H1 (cell line): ENCODE measurements around the gene TNS1. TPM values are rescaled to one million over a fixed set of nuclear protein-coding genes. Genes with fewer than 3 reads are reported as not detected.

ENCODE experiments used
- CTCF ChIA-PET: fragments of 300-600 bp; sonication (Branson Sonifier 250); formaldehyde crosslinking; loops from one replicate; lab custom pipeline; 2021; ENCODE audit not compliant: partially characterized antibody; lab: Charles Lee
- POLR2A ChIA-PET: fragments of 300-600 bp; sonication (Branson Sonifier 250); formaldehyde crosslinking; loops from one replicate; lab custom pipeline; 2021; ENCODE audit warnings: inconsistent platforms; ENCODE audit not compliant: partially characterized antibody; lab: Charles Lee
- DNase-seq, 2 experiments: peaks; one replicate each; pipeline versions ENCODE4 v3.0.0 to v3.0.0-alpha.2; 2010 to 2022; ENCODE audit warnings: low spot score in 2 of 2, low read depth in 1 of 2, mixed read lengths in 1 of 2
- FAIRE-seq: peaks from 2 replicates; lab custom pipeline; 2011; peaks lifted over from hg19 to GRCh38; lab: Jason Lieb, UNC
- H2AFZ ChIP-seq: 2 replicates; pipeline ENCODE4 v1.8.1; 2012; ENCODE audit warnings: low read length, inconsistent platforms
- H2AK5ac ChIP-seq: 2 replicates; pipeline ENCODE4 v1.6.1; 2013; ENCODE audit warnings: low read depth, low read length
- H2BK120ac ChIP-seq: replicated peaks from 2 replicates; pipeline ENCODE3; 2013; ENCODE audit warnings: low read depth, low read length, inconsistent platforms
- H2BK12ac ChIP-seq: 2 replicates; pipeline ENCODE4 v1.6.1; 2013; ENCODE audit warnings: low read depth, low read length
- H2BK15ac ChIP-seq: 2 replicates; pipeline ENCODE4 v1.6.1; 2013; ENCODE audit warnings: low read length
- H2BK20ac ChIP-seq: 2 replicates; pipeline ENCODE4 v1.6.1; 2013; ENCODE audit warnings: low read length
- H2BK5ac ChIP-seq: 2 replicates; pipeline ENCODE4 v1.6.1; 2013; ENCODE audit warnings: low read depth, low read length
- H3K14ac ChIP-seq: 2 replicates; pipeline ENCODE4 v1.6.1; 2013; ENCODE audit warnings: inconsistent platforms; ENCODE audit not compliant: insufficient read length
- H3K18ac ChIP-seq: 2 replicates; pipeline ENCODE4 v1.6.1; 2013; ENCODE audit warnings: low read length; ENCODE audit errors: extremely low read depth
- H3K23ac ChIP-seq: 2 replicates; pipeline ENCODE4 v1.6.1; 2013; ENCODE audit warnings: inconsistent platforms; ENCODE audit not compliant: insufficient read length
- H3K23me2 ChIP-seq: 2 replicates; pipeline ENCODE4 v1.6.1; 2013; ENCODE audit warnings: low read depth, low read length
- H3K27ac ChIP-seq: 2 replicates; pipeline ENCODE4 v1.6.1; 2011; ENCODE audit warnings: low read depth, low read length, inconsistent platforms
- H3K27me3 ChIP-seq, 4 experiments: replicated peaks in 1 of 4; 1 replicate in 1 of 4; 2 replicates in 3 of 4; pipeline versions ENCODE4 v1.6.1 to v1.8.1; 2011 to 2013; ENCODE audit warnings: low read length in 3 of 4, mild to moderate bottlenecking in 3 of 4, inconsistent platforms in 2 of 4, mixed read lengths in 2 of 4, moderate library complexity in 1 of 4; ENCODE audit not compliant: control insufficient read depth in 3 of 4, insufficient read depth in 3 of 4; ENCODE audit errors: extremely low read depth in 1 of 4
- H3K36me3 ChIP-seq, 4 experiments: 2 replicates each; pipeline versions ENCODE4 v1.6.1 to v1.8.1; 2011 to 2013; ENCODE audit warnings: mild to moderate bottlenecking in 4 of 4, low read length in 3 of 4, moderate library complexity in 2 of 4, control low read depth in 1 of 4, inconsistent platforms in 1 of 4; ENCODE audit not compliant: insufficient read depth in 4 of 4, control insufficient read depth in 2 of 4
- H3K4ac ChIP-seq: replicated peaks from 2 replicates; pipeline ENCODE3; 2013; ENCODE audit warnings: low read length, low read depth, mixed read lengths, inconsistent platforms; ENCODE audit not compliant: insufficient read length
- H3K4me1 ChIP-seq, 4 experiments: replicated peaks in 1 of 4; 1 replicate in 1 of 4; 2 replicates in 3 of 4; pipeline versions ENCODE4 v1.6.1 to v1.8.1; 2011 to 2013; ENCODE audit warnings: low read length in 3 of 4, inconsistent platforms in 2 of 4, mixed read lengths in 1 of 4; ENCODE audit not compliant: insufficient read depth in 4 of 4, control insufficient read depth in 3 of 4
- H3K4me2 ChIP-seq, 2 experiments: 2 replicates each; pipeline versions ENCODE4 v1.6.1 to v1.8.1; 2011 to 2013; ENCODE audit warnings: low read depth in 2 of 2, low read length in 2 of 2, control low read depth in 1 of 2, inconsistent platforms in 1 of 2, mild to moderate bottlenecking in 1 of 2; ENCODE audit not compliant: insufficient read depth in 1 of 2
- H3K4me3 ChIP-seq, 4 experiments: fragments of 200-600, 300-600 bp in 1 of 4; sonication (generic), shearing (Covaris generic), sonication (Bioruptor Twin) in 1 of 4; 2 replicates each; pipeline versions ENCODE4 v1.5.1 to v1.8.1; 2011 to 2016; ENCODE audit warnings: low read length in 4 of 4, low read depth in 3 of 4, control low read depth in 2 of 4, inconsistent platforms in 2 of 4, mild to moderate bottlenecking in 2 of 4, mixed read lengths in 1 of 4, moderate library complexity in 1 of 4; ENCODE audit not compliant: insufficient read depth in 2 of 4; ENCODE audit errors: extremely low read depth in 1 of 4
- H3K56ac ChIP-seq: replicated peaks from 2 replicates; pipeline ENCODE3; 2013; ENCODE audit warnings: low read depth, mild to moderate bottlenecking, mixed read lengths, low read length, inconsistent platforms; ENCODE audit not compliant: insufficient read length
- H3K79me1 ChIP-seq: 2 replicates; pipeline ENCODE4 v1.6.1; 2013; ENCODE audit warnings: low read depth, low read length, control low read depth
- H3K79me2 ChIP-seq, 2 experiments: 2 replicates each; pipeline versions ENCODE4 v1.6.1 to v1.8.1; 2012 to 2013; ENCODE audit warnings: low read length in 2 of 2, mild to moderate bottlenecking in 2 of 2, inconsistent platforms in 1 of 2; ENCODE audit not compliant: insufficient read depth in 2 of 2, control insufficient read depth in 1 of 2
- H3K9ac ChIP-seq, 4 experiments: replicated peaks in 1 of 4; 1 replicate in 1 of 4; 2 replicates in 3 of 4; pipeline versions ENCODE4 v1.6.1 to v1.8.1; 2011 to 2013; ENCODE audit warnings: low read depth in 3 of 4, low read length in 3 of 4, control low read depth in 2 of 4, mild to moderate bottlenecking in 2 of 4, moderate library complexity in 2 of 4, inconsistent platforms in 1 of 4; ENCODE audit errors: extremely low read depth in 1 of 4
- H3K9me3 ChIP-seq, 2 experiments: 2 replicates each; pipeline versions ENCODE4 v1.6.1 to v1.8.1; 2012 to 2013; ENCODE audit warnings: mild to moderate bottlenecking in 2 of 2, moderate library complexity in 2 of 2, control low read depth in 1 of 2, inconsistent platforms in 1 of 2, low read depth in 1 of 2, low read length in 1 of 2, mixed read lengths in 1 of 2; ENCODE audit not compliant: insufficient read depth in 2 of 2
- H4K20me1 ChIP-seq, 2 experiments: replicated peaks in 1 of 2; 2 replicates each; pipeline versions ENCODE3 to v1.8.1; 2011 to 2013; ENCODE audit warnings: inconsistent platforms in 2 of 2, low read length in 2 of 2, mild to moderate bottlenecking in 1 of 2; ENCODE audit not compliant: insufficient read depth in 2 of 2, control insufficient read depth in 1 of 2
- H4K5ac ChIP-seq: 2 replicates; pipeline ENCODE4 v1.6.1; 2013; ENCODE audit warnings: low read length, low read depth, mixed read lengths, inconsistent platforms; ENCODE audit not compliant: insufficient read length
- H4K8ac ChIP-seq: 2 replicates; pipeline ENCODE4 v1.8.0; 2013; ENCODE audit warnings: mild to moderate bottlenecking, moderate library complexity, low read length, inconsistent platforms; ENCODE audit not compliant: insufficient read depth; ENCODE audit errors: extremely low read depth
- H4K91ac ChIP-seq: replicated peaks from 2 replicates; pipeline ENCODE3; 2013; ENCODE audit warnings: low read length, mixed read lengths, inconsistent platforms; ENCODE audit not compliant: insufficient read length
- BACH1 ChIP-seq: IDR thresholded peaks from 2 replicates; pipeline ENCODE4 v1.6.1; 2012; ENCODE audit warnings: low read length, improper control_type of control experiment
- CBX5 ChIP-seq: fragments of 300-800, 300-1000 bp; sonication (generic); IDR thresholded peaks from 2 replicates; pipeline ENCODE4 v1.7.1; 2016; ENCODE audit warnings: antibody characterized with exemption, low read length, low read depth
- POLR2A ChIP-seq, 2 experiments: IDR thresholded peaks; 1 replicate in 1 of 2; 2 replicates in 1 of 2; pipeline ENCODE4 v1.6.1; 2011; ENCODE audit warnings: low read depth in 2 of 2, low read length in 2 of 2, mild to moderate bottlenecking in 2 of 2; ENCODE audit errors: control extremely low read depth in 1 of 2
- RXRA ChIP-seq: IDR thresholded peaks from 2 replicates; pipeline ENCODE4 v1.6.1; 2011; ENCODE audit warnings: low read depth, mild to moderate bottlenecking, low read length, moderate library complexity; ENCODE audit not compliant: insufficient read depth
- TAF7 ChIP-seq: optimal IDR thresholded peaks from 2 replicates; pipeline ENCODE3; 2011; ENCODE audit warnings: low read depth, mild to moderate bottlenecking, inconsistent platforms, low read length, moderate library complexity, borderline replicate concordance
- TCF12 ChIP-seq: IDR thresholded peaks from 2 replicates; pipeline ENCODE4 v1.6.1; 2011; ENCODE audit warnings: low read depth, mild to moderate bottlenecking, low read length
- WGBS, 2 experiments: shearing (Covaris generic) in 1 of 2; methylation state at CpG; one replicate each; pipeline versions ENCODE4 v1.1.6 to v1.1.7; 2013 to 2015; ENCODE audit warnings: low lambda C conversion rate in 2 of 2, mixed read lengths in 2 of 2, inconsistent platforms in 1 of 2, low coverage in 1 of 2, missing lambda C conversion rate in 1 of 2; ENCODE audit not compliant: insufficient replicate concordance in 2 of 2, insufficient coverage in 1 of 2, insufficient read length in 1 of 2; ENCODE audit errors: extremely low coverage in 1 of 2, missing lambda C conversion rate in 1 of 2; 5-methylcytosine and 5-hydroxymethylcytosine counted together
- polyA plus RNA-seq, 7 experiments: library from polyadenylated mRNA; depleted of rRNA in 3 of 7; stranded (reverse) in 5 of 7; unstranded in 2 of 7; fragments of >200 nt in 5 of 7; fragments of 200-250 nt in 2 of 7; gene quantifications; 1 replicate in 5 of 7; 2 replicates in 1 of 7; 4 replicates in 1 of 7; pipeline versions ENCODE4 v1.2.1 to v1.2.3, GENCODE V29; 2011 to 2013; ENCODE audit warnings: missing spikeins in 2 of 7, mixed read lengths in 2 of 7
- total RNA-seq: library from RNA; stranded (reverse); fragmentation: NEBNext Ultra II Directional; extraction: Animal tissue kit (Norgen Biotek cat#: 25700); gene quantifications from 2 replicates; pipeline ENCODE4 v1.2.1, GENCODE V29; 2021

Gene TNS1
- total and polyA plus RNA-seq, 2 of the 8 experiments (the other 6 are each of a cell fraction or from before 2014, with no cell fraction given), result 1.5 to 5.1 TPM

- H3K23ac ChIP-seq, result no peak overlapping the region
- TF ChIP-seq BACH1 (no peak), RXRA (no peak), TAF7 (no peak), TCF12 (no peak), POLR2A (IDR thresholded peaks at IDR 0.05; ENCODE audit: control extremely low read depth in 1 of 2, low read depth in 2 of 2, low read length in 2 of 2) (no peak), CBX5 (no peak)
- H2BK15ac ChIP-seq, result no peak overlapping the region
- DNase-seq, result no peak
- ChIA-PET POLR2A (interaction anchor here (1.5 kb wide), 1 partner anchor 24 kb away, joined by 3 read pairs; no protein-coding TSS in a partner anchor), CTCF (interaction anchor here (0.9 to 3.1 kb wide), 9 partner anchors 7 to 188 kb away, joined by 3 to 11 read pairs (median 4); no protein-coding TSS in a partner anchor)
- H3K4me1 ChIP-seq, result peaks cover 0 to 3% (median 1%) of the 10 kb centered on the region in 4 experiments; a peak in 4 of 7 replicates
- no peak overlapping the region for H3K4me3 ChIP-seq
- FAIRE-seq, result no peak
- H3K14ac ChIP-seq, result no peak overlapping the region
- no peaks in the 10 kb centered on the region for H3K79me2 ChIP-seq
- no peak overlapping the region for H2BK120ac ChIP-seq
- H4K20me1 ChIP-seq, result no peaks in the 10 kb centered on the region
- no peak overlapping the region for H4K91ac ChIP-seq
- H2BK12ac ChIP-seq, result no peak overlapping the region
- no peak overlapping the region for H3K18ac ChIP-seq
- no peak overlapping the region for H3K4me2 ChIP-seq
- no peak overlapping the region for H3K4ac ChIP-seq
- H3K27me3 ChIP-seq, result peaks cover 0 to 20% (median 14%) of the 10 kb centered on the region in 4 experiments; a peak in 6 of 7 replicates
- H3K9ac ChIP-seq, result no peak overlapping the region
- H4K8ac ChIP-seq, result no peak overlapping the region; the same call in 1 of the 2 replicates
- no peak overlapping the region for H3K56ac ChIP-seq
- no peaks in the 10 kb centered on the region for H3K79me1 ChIP-seq
- H4K5ac ChIP-seq, result no peak overlapping the region
- H3K27ac ChIP-seq, result no peak overlapping the region
- no peak overlapping the region for H2AFZ ChIP-seq
- no peak overlapping the region for H2AK5ac ChIP-seq
- no peaks in the 10 kb centered on the region; the same call in 1 of the 2 replicates for H3K23me2 ChIP-seq
- H3K9me3 ChIP-seq, result no peaks in the 10 kb centered on the region
- H3K36me3 ChIP-seq, result no peaks in the 10 kb centered on the region
- WGBS, 2 experiments, result 88% methylated on average over 11 of the region's 11 CpGs; no CpG with 5 or more reads in 1 of the 2 experiments
- no peak overlapping the region for H2BK20ac ChIP-seq
- H2BK5ac ChIP-seq, result no peak overlapping the region
These were observed 29.6 kb downstream of the TNS1 start for GRCh38 chr2:217973008-217973787.
